GM18517 (cell line): ENCODE results near the gene TREML4.
"Not testable (repeated sequence)": the region's sequence is repeated elsewhere in the genome, so short reads cannot be mapped to it uniquely, and the experiment has no call there.

Experiments used
- ATAC-seq: cut with Tn5 transposase; IDR thresholded peaks from one replicate; pipeline ENCODE4 v1.9.1; 2021; ENCODE audit warnings: mild to moderate bottlenecking, moderate library complexity; ENCODE audit not compliant: unreplicated experiment

The TREML4 gene

GRCh38 chr6:41201764-41202173 is 26.4 kb upstream of the TREML4 start:
- no peak for ATAC-seq

GRCh38 chr6:41204156-41204555 is 24.0 kb upstream of the TREML4 start:
- ATAC-seq = no peak

GRCh38 chr6:41208439-41209106 is 19.6 kb upstream of the TREML4 start:
- ATAC-seq = no peak

- no peak for ATAC-seq
Measured at GRCh38 chr6:41209547-41210320, 18.4 kb upstream of the TREML4 start.

GRCh38 chr6:41214559-41215238 is 13.4 kb upstream of the TREML4 start:
- no peak for ATAC-seq

- ATAC-seq = no peak
Measured at GRCh38 chr6:41215777-41216176, 12.4 kb upstream of the TREML4 start.

- ATAC-seq = no peak
Measured at GRCh38 chr6:41216616-41217015, 11.5 kb upstream of the TREML4 start.

- ATAC-seq = no peak
Measured at GRCh38 chr6:41222045-41222444, 6.1 kb upstream of the TREML4 start.

- ATAC-seq = no peak
Measured at GRCh38 chr6:41222513-41222912, 5.6 kb upstream of the TREML4 start.

GRCh38 chr6:41224800-41225199 is 3.3 kb upstream of the TREML4 start:
- no peak for ATAC-seq

GRCh38 chr6:41226752-41227151 is 1.4 kb upstream of the TREML4 start:
- no peak for ATAC-seq

GRCh38 chr6:41228616-41229015 is 467 bp downstream of the TREML4 start:
- ATAC-seq = no peak

- ATAC-seq = no peak
Measured at GRCh38 chr6:41229721-41230120, 1.6 kb downstream of the TREML4 start.

GRCh38 chr6:41231246-41231645 is 3.1 kb downstream of the TREML4 start:
- no peak for ATAC-seq

GRCh38 chr6:41232667-41233066 is 4.5 kb downstream of the TREML4 start:
- ATAC-seq = no peak

- no peak for ATAC-seq
Measured at GRCh38 chr6:41236276-41236675, 8.1 kb downstream of the TREML4 start.

- ATAC-seq = no peak
Measured at GRCh38 chr6:41237128-41237527, 9.0 kb downstream of the TREML4 start.

- no peak for ATAC-seq
Measured at GRCh38 chr6:41239467-41240159, 11.5 kb downstream of the TREML4 start.

GRCh38 chr6:41246529-41246928 is 18.4 kb downstream of the TREML4 start:
- not testable (repeated sequence) for ATAC-seq

- ATAC-seq = no peak
Measured at GRCh38 chr6:41247288-41247865, 19.2 kb downstream of the TREML4 start.
